Neuronal stem cell (in vitro differentiated cells): ENCODE results near the gene GMCL2.

ENCODE experiments used
- DNase-seq: peaks from one replicate; pipeline ENCODE4 v3.0.0-alpha.2; 2013; ENCODE audit warnings: low spot score
- H2AFZ ChIP-seq: one replicate; pipeline ENCODE4 v1.6.1; 2013; ENCODE audit warnings: mild to moderate bottlenecking, low read length, inconsistent platforms
- H2AK5ac ChIP-seq: 2 replicates; pipeline ENCODE4 v1.6.1; 2013; ENCODE audit warnings: low read depth, mild to moderate bottlenecking, inconsistent platforms, low read length, moderate library complexity, mixed read lengths
- H2BK120ac ChIP-seq: 2 replicates; pipeline ENCODE4 v1.6.1; 2013; ENCODE audit warnings: low read depth, mild to moderate bottlenecking, inconsistent platforms, low read length, moderate library complexity, mixed read lengths
- H2BK12ac ChIP-seq: one replicate; pipeline ENCODE4 v1.6.1; 2013; ENCODE audit warnings: low read length, inconsistent platforms
- H2BK15ac ChIP-seq: 2 replicates; pipeline ENCODE4 v1.6.1; 2013; ENCODE audit warnings: mild to moderate bottlenecking, low read length, inconsistent platforms, mixed read lengths
- H2BK5ac ChIP-seq: one replicate; pipeline ENCODE4 v1.6.1; 2013; ENCODE audit warnings: inconsistent platforms, mild to moderate bottlenecking, low read length, moderate library complexity
- H3K14ac ChIP-seq: one replicate; pipeline ENCODE4 v1.6.1; 2013; ENCODE audit warnings: low read length, inconsistent platforms
- H3K18ac ChIP-seq: 2 replicates; pipeline ENCODE4 v1.6.1; 2013; ENCODE audit warnings: low read length, inconsistent platforms
- H3K23ac ChIP-seq: 2 replicates; pipeline ENCODE4 v1.6.1; 2013; ENCODE audit warnings: low read depth, mild to moderate bottlenecking, mixed read lengths, low read length, inconsistent platforms; ENCODE audit not compliant: poor library complexity
- H3K27ac ChIP-seq: replicated peaks from 3 replicates; pipeline ENCODE4 v1.5.1; 2013; ENCODE audit warnings: low read length, inconsistent platforms
- H3K27me3 ChIP-seq, 3 experiments: 2 replicates each; pipeline ENCODE4 v1.6.1; 2013; ENCODE audit warnings: low read length in 3 of 3, mild to moderate bottlenecking in 2 of 3, inconsistent platforms in 1 of 3, low read depth in 1 of 3, mixed read lengths in 1 of 3, moderate library complexity in 1 of 3; ENCODE audit not compliant: control insufficient read depth in 3 of 3, insufficient read depth in 3 of 3
- H3K36me3 ChIP-seq, 2 donors: replicated peaks in 1 of 2; 2 replicates each; pipeline ENCODE4 v1.6.1; 2013; ENCODE audit warnings: low read length in 2 of 2; ENCODE audit not compliant: control insufficient read depth in 2 of 2, insufficient read depth in 2 of 2
- H3K4ac ChIP-seq: 2 replicates; pipeline ENCODE4 v1.6.1; 2013; ENCODE audit warnings: inconsistent platforms, mild to moderate bottlenecking, low read length, moderate library complexity
- H3K4me1 ChIP-seq, 2 donors: 1 replicate in 1 of 2; 2 replicates in 1 of 2; pipeline ENCODE4 v1.6.1; 2013; ENCODE audit warnings: low read length in 2 of 2, low read depth in 1 of 2; ENCODE audit not compliant: control insufficient read depth in 2 of 2, insufficient read depth in 1 of 2
- H3K4me2 ChIP-seq: one replicate; pipeline ENCODE4 v1.6.1; 2013; ENCODE audit warnings: mild to moderate bottlenecking, low read length, inconsistent platforms; ENCODE audit not compliant: insufficient read depth, poor library complexity, severe bottlenecking
- H3K4me3 ChIP-seq, 2 donors: 2 replicates each; pipeline ENCODE4 v1.5.1; 2013; ENCODE audit warnings: low read length in 2 of 2, mild to moderate bottlenecking in 2 of 2, inconsistent platforms in 1 of 2, moderate library complexity in 1 of 2
- H3K79me1 ChIP-seq: one replicate; pipeline ENCODE4 v1.6.1; 2013; ENCODE audit warnings: low read depth, mild to moderate bottlenecking, inconsistent platforms, low read length, moderate library complexity
- H3K9ac ChIP-seq: one replicate; pipeline ENCODE4 v1.6.1; 2013; ENCODE audit warnings: mild to moderate bottlenecking, low read depth, low read length, inconsistent platforms; ENCODE audit not compliant: poor library complexity
- H3K9me3 ChIP-seq, 2 donors: replicated peaks in 1 of 2; 2 replicates each; pipeline versions ENCODE3 to v1.6.1; 2013; ENCODE audit warnings: low read length in 2 of 2, mild to moderate bottlenecking in 2 of 2, inconsistent platforms in 1 of 2, low read depth in 1 of 2, mixed read lengths in 1 of 2, moderate library complexity in 1 of 2; ENCODE audit not compliant: control insufficient read depth in 2 of 2, insufficient read depth in 1 of 2
- H4K8ac ChIP-seq: one replicate; pipeline ENCODE4 v1.6.1; 2013; ENCODE audit warnings: low read depth, mild to moderate bottlenecking, inconsistent platforms, low read length, moderate library complexity
- H4K91ac ChIP-seq: one replicate; pipeline ENCODE4 v1.6.1; 2013; ENCODE audit warnings: low read length, low read depth, mild to moderate bottlenecking, inconsistent platforms; ENCODE audit not compliant: poor library complexity
- WGBS, 2 donors: extraction: QIAGEN DNeasy Blood & Tissue Kit; methylation state at CpG; one replicate each; pipeline ENCODE4 v1.1.7; 2013; ENCODE audit warnings: missing lambda C conversion rate in 2 of 2, mixed read lengths in 1 of 2; ENCODE audit not compliant: insufficient read length in 2 of 2, insufficient replicate concordance in 1 of 2; ENCODE audit errors: extremely low coverage in 2 of 2; 5-methylcytosine and 5-hydroxymethylcytosine counted together

GMCL2 gene

GRCh38 chr5:178204182-178204934, 17.2 kb upstream of the GMCL2 start, which contains the start of gene HNRNPAB:
TSS of gene HNRNPAB (plus strand) at chr5:178204533. CDS start at chr5:178204838, 305 bp downstream.
- Histone ChIP-seq H3K9me3 (no peaks in the 10 kb centered on the region), H3K14ac (peak within 1 kb of the TSS; percentile 94), H4K8ac (no peak within 1 kb of the TSS), H4K91ac (peak within 1 kb of the TSS; percentile 35), H3K18ac (peak within 1 kb of the TSS; percentile 100), H2BK5ac (peak within 1 kb of the TSS; percentile 62), H3K36me3 (peaks cover 37 to 41% of the 10 kb centered on the region in 2 donors), H3K4me2 (peak within 1 kb of the TSS; percentile 79), H2AK5ac (peak within 1 kb of the TSS; percentile 97), H2BK12ac (no peak within 1 kb of the TSS), H2AFZ (peak within 1 kb of the TSS; percentile 89), H3K4me3 (peak within 1 kb of the TSS; percentile 85 to 99), H3K4me1 (peaks cover 9 to 11% of the 10 kb centered on the region in 2 donors), H2BK120ac (no peak within 1 kb of the TSS), H3K4ac (peak within 1 kb of the TSS; percentile 90), H3K23ac (peak within 1 kb of the TSS; percentile 100), H3K9ac (peak within 1 kb of the TSS; percentile 100), H2BK15ac (no peak within 1 kb of the TSS), H3K27me3 (peaks cover 0 to 2% (median 0%) of the 10 kb centered on the region in 3 experiments), H3K27ac (peak within 1 kb of the TSS; percentile 87), H3K79me1 (peaks cover 8% of the 10 kb centered on the region)
- DNase-seq, result peak; percentile 98
- no CpG with 5 or more reads among the region's 96 CpGs for WGBS, 2 donors

GRCh38 chr5:178203670-178204181, 16.6 kb upstream of the GMCL2 start:
- Histone ChIP-seq H3K4me3 (peak overlapping the region; percentile 85 to 94), H2BK15ac (no peak overlapping the region), H3K23ac (peak overlapping the region; percentile 100), H2AFZ (peak overlapping the region; percentile 89), H2BK12ac (no peak overlapping the region), H3K9me3 (no peaks in the 10 kb centered on the region), H3K27me3 (peaks cover 0 to 2% (median 0%) of the 10 kb centered on the region in 3 experiments), H3K36me3 (peaks cover 30 to 34% of the 10 kb centered on the region in 2 donors), H3K27ac (peak overlapping the region; percentile 87), H3K18ac (peak overlapping the region; percentile 86), H2BK120ac (no peak overlapping the region), H3K79me1 (peaks cover 6% of the 10 kb centered on the region), H2BK5ac (peak overlapping the region; percentile 62), H3K14ac (no peak overlapping the region), H3K4ac (no peak overlapping the region), H3K4me2 (peak overlapping the region; percentile 79), H4K91ac (no peak overlapping the region), H2AK5ac (peak overlapping the region; percentile 65), H3K4me1 (peaks cover 9 to 11% of the 10 kb centered on the region in 2 donors), H4K8ac (no peak overlapping the region), H3K9ac (peak overlapping the region; percentile 86)
- no CpG with 5 or more reads among the region's 30 CpGs for WGBS, 2 donors
- no peak for DNase-seq

GRCh38 chr5:178202541-178202940, 15.4 kb upstream of the GMCL2 start:
- no peak overlapping the region for H2AK5ac ChIP-seq
- no peak overlapping the region for H3K23ac ChIP-seq
- no peak overlapping the region for H3K14ac ChIP-seq
- no peak overlapping the region for H3K27ac ChIP-seq
- H3K4me2 ChIP-seq, result no peak overlapping the region
- no peak overlapping the region for H4K91ac ChIP-seq
- no peak overlapping the region for H4K8ac ChIP-seq
- no peak overlapping the region for H3K18ac ChIP-seq
- peaks cover 6 to 11% of the 10 kb centered on the region in 2 donors for H3K4me1 ChIP-seq
- no peak overlapping the region for H2BK15ac ChIP-seq
- no peaks in the 10 kb centered on the region for H3K9me3 ChIP-seq
- DNase-seq, result no peak
- no peak overlapping the region for H2AFZ ChIP-seq
- H3K9ac ChIP-seq, result no peak overlapping the region
- H3K4ac ChIP-seq, result no peak overlapping the region
- WGBS, 2 donors, result no CpG with 5 or more reads among the region's 10 CpGs
- H2BK120ac ChIP-seq, result no peak overlapping the region
- no peak overlapping the region for H3K4me3 ChIP-seq
- peaks cover 0 to 2% (median 0%) of the 10 kb centered on the region in 3 experiments for H3K27me3 ChIP-seq
- peaks cover 3% of the 10 kb centered on the region for H3K79me1 ChIP-seq
- no peak overlapping the region for H2BK5ac ChIP-seq
- peaks cover 20 to 23% of the 10 kb centered on the region in 2 donors for H3K36me3 ChIP-seq
- H2BK12ac ChIP-seq, result no peak overlapping the region

GRCh38 chr5:178201927-178202235, 14.7 kb upstream of the GMCL2 start:
- DNase-seq, result no peak
- H2BK5ac ChIP-seq, result no peak overlapping the region
- H3K27me3 ChIP-seq, result peaks cover 0 to 2% (median 0%) of the 10 kb centered on the region in 3 experiments
- no peak overlapping the region for H4K8ac ChIP-seq
- H2AK5ac ChIP-seq, result no peak overlapping the region
- peaks cover 14 to 16% of the 10 kb centered on the region in 2 donors for H3K36me3 ChIP-seq
- H3K4me3 ChIP-seq, result no peak overlapping the region
- peaks cover 6 to 9% of the 10 kb centered on the region in 2 donors for H3K4me1 ChIP-seq
- no peak overlapping the region for H3K18ac ChIP-seq
- no peak overlapping the region for H2BK120ac ChIP-seq
- WGBS, 2 donors, result no CpG with 5 or more reads among the region's 2 CpGs
- H2BK12ac ChIP-seq, result no peak overlapping the region
- H2AFZ ChIP-seq, result no peak overlapping the region
- H3K27ac ChIP-seq, result no peak overlapping the region
- H3K4me2 ChIP-seq, result no peak overlapping the region
- H3K79me1 ChIP-seq, result peaks cover 3% of the 10 kb centered on the region
- H3K4ac ChIP-seq, result no peak overlapping the region
- H3K9me3 ChIP-seq, result no peaks in the 10 kb centered on the region
- H3K14ac ChIP-seq, result no peak overlapping the region
- peak overlapping the region; percentile 38 for H4K91ac ChIP-seq
- peak overlapping the region; percentile 3 for H3K9ac ChIP-seq
- H3K23ac ChIP-seq, result no peak overlapping the region
- H2BK15ac ChIP-seq, result no peak overlapping the region
